Smooth muscle cell (in vitro differentiated cells): ENCODE results near the gene PDLIM5. TPM values are rescaled to one million over a fixed set of nuclear protein-coding genes. Genes with fewer than 3 reads are reported as not detected.
A peak's percentile ranks its signal among the peaks of the same experiment; 100 is the strongest.

Source experiments
- DNase-seq: peaks from one replicate; lab custom pipeline; 2025; ENCODE audit not compliant: unreplicated experiment; lab: John Stamatoyannopoulos, UW
- H2AFZ ChIP-seq: fragments of 200-600 bp; sonication (generic); 2 replicates; pipeline ENCODE4 v1.6.0; 2016; ENCODE audit warnings: antibody characterized with exemption, low read depth, mild to moderate bottlenecking
- H3F3A ChIP-seq: fragments of 200-600 bp; sonication (generic); 2 replicates; pipeline ENCODE4 v1.6.0; 2017; ENCODE audit warnings: antibody characterized with exemption, low read depth
- H3K27ac ChIP-seq: fragments of 200-600 bp; sonication (generic); 2 replicates; pipeline ENCODE4 v1.5.1; 2016; ENCODE audit warnings: low read depth, mild to moderate bottlenecking
- H3K27me3 ChIP-seq: fragments of 200-600 bp; sonication (generic); 2 replicates; pipeline ENCODE4 v1.6.1; 2016; ENCODE audit warnings: low read depth, mild to moderate bottlenecking
- H3K36me3 ChIP-seq: fragments of 200-600 bp; sonication (generic); 2 replicates; pipeline ENCODE4 v1.5.1; 2016; ENCODE audit warnings: low read depth
- H3K4me1 ChIP-seq: fragments of 200-600 bp; sonication (generic); 2 replicates; pipeline ENCODE4 v1.5.1; 2016; ENCODE audit warnings: low read depth
- H3K4me2 ChIP-seq: fragments of 200-600 bp; sonication (generic); 2 replicates; pipeline ENCODE4 v1.6.0; 2016; ENCODE audit warnings: mild to moderate bottlenecking
- H3K4me3 ChIP-seq: fragments of 200-600 bp; sonication (generic); 2 replicates; pipeline ENCODE4 v1.5.1; 2016; ENCODE audit warnings: mild to moderate bottlenecking
- H3K79me2 ChIP-seq: fragments of 200-600 bp; sonication (generic); 2 replicates; pipeline ENCODE4 v1.6.0; 2016; ENCODE audit warnings: low read depth, mild to moderate bottlenecking
- H3K9ac ChIP-seq: fragments of 200-600 bp; sonication (generic); 2 replicates; pipeline ENCODE4 v1.6.0; 2016; ENCODE audit warnings: low read depth
- H3K9me3 ChIP-seq: fragments of 200-600 bp; sonication (generic); replicated peaks from 2 replicates; pipeline ENCODE4 v1.5.1; 2016; ENCODE audit warnings: low read depth
- H4K20me1 ChIP-seq: fragments of 200-600 bp; sonication (generic); 2 replicates; pipeline ENCODE4 v1.6.0; 2016; ENCODE audit warnings: low read depth
- WGBS: methylation state at CpG from one replicate; pipeline ENCODE4 v1.1.7; 2016; ENCODE audit warnings: low lambda C conversion rate; 5-methylcytosine and 5-hydroxymethylcytosine counted together
- polyA plus RNA-seq: library from polyadenylated mRNA; unstranded; fragments of >200 nt; fragmentation: Nextera tagmentation; extraction: Ambion mirVana; gene quantifications from 2 replicates; pipeline ENCODE4 v1.2.1, GENCODE V29; 2016
- total RNA-seq: library from RNA; depleted of rRNA; stranded (reverse); fragments of >200 nt; gene quantifications from 2 replicates; pipeline ENCODE4 v1.2.3, GENCODE V29; 2014
- TF ChIP-seq, protein P1 (sequence below): fragments of 200-600 bp; sonication (generic); IDR thresholded peaks from 2 replicates; pipeline ENCODE4 v1.5.1; 2017; ENCODE audit warnings: borderline replicate concordance, mild to moderate bottlenecking, antibody characterized with exemption; ENCODE audit not compliant: insufficient read depth, poor library complexity, severe bottlenecking

The PDLIM5 gene
- total and polyA plus RNA-seq, 2 experiments from 2014 or later, result 129 to 150 TPM

DNA sequence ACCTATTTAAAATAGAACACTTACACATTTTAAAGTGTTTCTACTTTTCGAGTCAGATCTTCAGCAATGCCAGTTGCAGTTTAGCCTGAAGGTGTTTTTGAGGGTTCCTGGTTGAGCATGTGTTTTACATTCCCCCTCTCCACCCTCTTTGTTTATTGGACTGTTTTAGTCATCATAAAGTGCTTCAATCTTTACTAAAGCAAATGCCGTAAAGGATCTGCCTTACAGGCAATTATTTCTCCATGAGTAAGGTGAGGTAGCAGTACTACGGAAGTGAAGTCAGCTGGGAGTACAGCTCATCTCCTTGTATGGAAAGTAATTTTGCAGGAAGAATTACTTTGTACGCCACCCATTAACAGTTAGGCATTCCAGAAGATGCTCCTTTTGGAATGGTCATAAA, 36.9 kb downstream of the PDLIM5 start:
- Histone ChIP-seq H3K4me3 (no peak overlapping the region), H4K20me1 (peaks cover 34% of the 10 kb centered on the region), H3F3A (peaks cover 7% of the 10 kb centered on the region), H3K79me2 (peaks cover 96% of the 10 kb centered on the region), H3K27me3 (no peaks in the 10 kb centered on the region), H3K27ac (peak overlapping the region; percentile 52), H3K4me1 (no peaks in the 10 kb centered on the region), H3K36me3 (no peaks in the 10 kb centered on the region), H3K4me2 (peak overlapping the region; percentile 41), H3K9ac (no peak overlapping the region), H3K9me3 (no peaks in the 10 kb centered on the region), H2AFZ (no peak overlapping the region)
- TF ChIP-seq, protein P1, sequence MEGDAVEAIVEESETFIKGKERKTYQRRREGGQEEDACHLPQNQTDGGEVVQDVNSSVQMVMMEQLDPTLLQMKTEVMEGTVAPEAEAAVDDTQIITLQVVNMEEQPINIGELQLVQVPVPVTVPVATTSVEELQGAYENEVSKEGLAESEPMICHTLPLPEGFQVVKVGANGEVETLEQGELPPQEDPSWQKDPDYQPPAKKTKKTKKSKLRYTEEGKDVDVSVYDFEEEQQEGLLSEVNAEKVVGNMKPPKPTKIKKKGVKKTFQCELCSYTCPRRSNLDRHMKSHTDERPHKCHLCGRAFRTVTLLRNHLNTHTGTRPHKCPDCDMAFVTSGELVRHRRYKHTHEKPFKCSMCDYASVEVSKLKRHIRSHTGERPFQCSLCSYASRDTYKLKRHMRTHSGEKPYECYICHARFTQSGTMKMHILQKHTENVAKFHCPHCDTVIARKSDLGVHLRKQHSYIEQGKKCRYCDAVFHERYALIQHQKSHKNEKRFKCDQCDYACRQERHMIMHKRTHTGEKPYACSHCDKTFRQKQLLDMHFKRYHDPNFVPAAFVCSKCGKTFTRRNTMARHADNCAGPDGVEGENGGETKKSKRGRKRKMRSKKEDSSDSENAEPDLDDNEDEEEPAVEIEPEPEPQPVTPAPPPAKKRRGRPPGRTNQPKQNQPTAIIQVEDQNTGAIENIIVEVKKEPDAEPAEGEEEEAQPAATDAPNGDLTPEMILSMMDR, result no peak
- WGBS, result 52% methylated on average over 4 of the region's 4 CpGs
- no peak for DNase-seq

DNA sequence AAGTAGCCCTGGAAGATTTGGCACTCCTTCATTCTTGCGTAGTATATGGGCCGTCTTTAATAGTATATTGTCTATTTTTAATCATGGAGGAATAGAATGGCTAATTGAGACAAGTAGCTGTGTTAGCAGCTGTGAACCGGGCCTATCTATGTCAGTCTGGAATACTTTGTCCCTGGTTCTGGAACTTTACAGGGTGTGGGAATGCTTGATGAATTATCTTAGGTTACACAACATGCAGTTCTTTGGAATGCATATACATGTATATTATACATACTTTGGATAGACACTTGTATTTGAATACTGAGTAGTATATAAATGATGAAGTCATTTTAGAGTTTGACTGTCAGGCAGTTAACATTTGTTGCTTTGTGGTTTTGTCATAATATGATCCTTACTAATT, 37.4 kb downstream of the PDLIM5 start:
- Histone ChIP-seq H3K4me1 (no peaks in the 10 kb centered on the region), H3F3A (peaks cover 7% of the 10 kb centered on the region), H4K20me1 (peaks cover 30% of the 10 kb centered on the region), H3K27me3 (no peaks in the 10 kb centered on the region), H3K36me3 (no peaks in the 10 kb centered on the region), H3K9me3 (no peaks in the 10 kb centered on the region), H3K4me3 (no peak overlapping the region), H3K79me2 (peaks cover 96% of the 10 kb centered on the region), H3K4me2 (peak overlapping the region; percentile 41), H3K27ac (peak overlapping the region; percentile 52), H3K9ac (no peak overlapping the region), H2AFZ (no peak overlapping the region)
- DNase-seq, result no peak
- 80% methylated on average over 3 of the region's 3 CpGs for WGBS
- TF ChIP-seq, protein P1, result no peak

DNA sequence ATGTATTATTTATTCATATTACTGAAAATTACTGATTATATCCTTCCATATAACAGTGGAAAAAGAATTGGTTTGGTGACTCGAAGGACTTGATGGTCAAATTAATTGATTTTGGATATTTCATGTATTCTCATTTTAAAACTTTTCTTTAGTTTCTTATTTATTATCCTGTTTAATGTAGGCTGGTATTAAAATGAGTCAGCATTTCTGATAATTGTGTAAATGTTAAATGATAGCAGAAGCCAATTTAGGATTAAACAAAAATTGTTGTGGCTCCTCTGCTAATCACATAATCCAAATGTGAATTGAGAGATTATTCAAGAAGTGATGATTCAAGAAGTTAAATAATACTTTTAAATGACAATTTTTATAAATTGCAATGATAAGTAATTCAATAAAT, 38.7 kb downstream of the PDLIM5 start:
- H3K4me3 ChIP-seq, result no peak overlapping the region
- H3K9me3 ChIP-seq, result no peaks in the 10 kb centered on the region
- H3F3A ChIP-seq, result peaks cover 7% of the 10 kb centered on the region
- peaks cover 96% of the 10 kb centered on the region for H3K79me2 ChIP-seq
- no peaks in the 10 kb centered on the region for H3K27me3 ChIP-seq
- no peaks in the 10 kb centered on the region for H3K4me1 ChIP-seq
- H3K36me3 ChIP-seq, result no peaks in the 10 kb centered on the region
- peaks cover 34% of the 10 kb centered on the region for H4K20me1 ChIP-seq
- no peak overlapping the region for H3K27ac ChIP-seq
- no peak overlapping the region for H2AFZ ChIP-seq
- H3K9ac ChIP-seq, result no peak overlapping the region
- TF ChIP-seq, protein P1, result no peak
- no peak for DNase-seq
- 100% methylated on average over 1 of the region's 1 CpG for WGBS
- H3K4me2 ChIP-seq, result no peak overlapping the region

DNA sequence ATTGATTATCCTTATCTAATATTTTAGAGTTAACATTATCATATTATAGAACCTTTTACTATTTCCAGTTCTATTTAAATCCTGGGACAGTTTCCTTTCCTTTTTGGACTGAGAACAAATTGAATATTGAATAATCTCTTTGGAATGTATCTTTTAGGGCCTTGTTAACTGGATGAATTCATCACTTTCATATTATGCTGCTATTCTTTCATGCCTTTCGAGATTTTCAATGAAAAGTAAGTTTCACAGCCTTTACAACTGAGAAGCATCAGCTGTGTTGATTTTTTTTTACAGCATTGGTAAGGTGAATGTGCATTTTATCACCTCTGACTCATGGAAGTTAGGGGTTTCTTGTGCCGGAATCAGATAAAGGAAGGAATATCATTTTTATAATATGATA, 39.6 kb downstream of the PDLIM5 start:
- peaks cover 96% of the 10 kb centered on the region for H3K79me2 ChIP-seq
- H3K4me3 ChIP-seq, result no peak overlapping the region
- no peak overlapping the region for H3K9ac ChIP-seq
- H3K4me1 ChIP-seq, result no peaks in the 10 kb centered on the region
- TF ChIP-seq, protein P1, result no peak
- WGBS, result 53% methylated on average over 2 of the region's 2 CpGs
- no peaks in the 10 kb centered on the region for H3K36me3 ChIP-seq
- DNase-seq, result no peak
- no peaks in the 10 kb centered on the region for H3K9me3 ChIP-seq
- peaks cover 42% of the 10 kb centered on the region for H4K20me1 ChIP-seq
- peak overlapping the region; percentile 21 for H3K4me2 ChIP-seq
- no peak overlapping the region for H2AFZ ChIP-seq
- peak overlapping the region; percentile 44 for H3K27ac ChIP-seq
- H3K27me3 ChIP-seq, result no peaks in the 10 kb centered on the region
- H3F3A ChIP-seq, result peaks cover 7% of the 10 kb centered on the region
